ENCODE results near the gene ABL2.

ABL2 gene

DNA sequence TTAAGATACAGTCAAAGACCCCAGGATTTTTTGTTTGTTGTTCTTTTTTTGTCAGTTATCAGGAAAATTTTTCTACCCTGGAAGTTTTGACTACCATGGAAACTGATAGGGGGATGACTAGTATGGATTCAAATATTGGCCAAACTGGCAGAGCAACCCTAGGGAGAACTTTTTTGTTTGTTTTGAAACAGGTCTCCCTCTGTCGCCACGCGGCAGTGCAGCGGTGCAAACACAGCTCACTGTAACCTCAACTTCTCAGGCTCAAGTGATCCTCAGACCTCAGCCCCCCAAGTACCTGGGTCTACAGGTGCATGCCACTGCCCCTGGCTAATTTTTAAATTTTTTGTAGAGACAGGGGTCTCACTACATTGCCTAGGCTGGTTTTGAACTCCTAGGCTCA is 101.0 kb downstream of the ABL2 start:
- DNase-seq, result no peak

DNA sequence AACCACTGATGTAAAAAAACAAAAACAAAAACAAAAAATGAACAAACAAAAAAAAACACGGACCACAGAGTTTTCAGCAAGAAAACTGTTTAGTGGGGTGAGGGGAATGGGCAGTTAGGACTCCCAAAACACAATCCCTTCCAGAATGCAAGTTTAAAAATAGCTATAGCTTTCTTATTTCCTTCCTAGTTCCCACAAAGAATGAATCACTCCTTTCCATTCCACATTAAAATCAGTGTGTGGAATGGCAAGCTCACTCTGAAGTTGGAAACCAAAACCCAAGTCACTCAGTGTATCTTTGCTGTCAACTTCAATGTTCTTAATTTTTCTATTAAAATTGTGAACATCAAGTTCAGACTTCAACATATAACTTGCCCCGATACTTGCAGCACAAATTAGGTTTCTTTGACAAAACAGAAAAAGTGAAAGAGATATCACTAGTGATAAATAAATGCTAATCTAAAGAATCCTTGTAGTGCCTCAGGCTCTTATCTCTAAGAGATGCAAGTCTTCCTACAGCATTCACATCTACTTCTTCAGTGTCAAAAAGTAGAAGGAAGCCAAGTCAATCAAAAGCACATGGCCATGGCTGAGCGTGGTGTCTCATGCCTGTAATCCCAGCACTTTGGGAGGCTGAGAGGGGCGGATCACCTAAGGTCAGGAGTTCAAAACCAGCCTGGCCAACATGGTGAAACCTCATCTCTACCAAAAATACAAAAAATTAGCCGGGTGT is 102.1 kb downstream of the ABL2 start:
- no peak for DNase-seq

DNA sequence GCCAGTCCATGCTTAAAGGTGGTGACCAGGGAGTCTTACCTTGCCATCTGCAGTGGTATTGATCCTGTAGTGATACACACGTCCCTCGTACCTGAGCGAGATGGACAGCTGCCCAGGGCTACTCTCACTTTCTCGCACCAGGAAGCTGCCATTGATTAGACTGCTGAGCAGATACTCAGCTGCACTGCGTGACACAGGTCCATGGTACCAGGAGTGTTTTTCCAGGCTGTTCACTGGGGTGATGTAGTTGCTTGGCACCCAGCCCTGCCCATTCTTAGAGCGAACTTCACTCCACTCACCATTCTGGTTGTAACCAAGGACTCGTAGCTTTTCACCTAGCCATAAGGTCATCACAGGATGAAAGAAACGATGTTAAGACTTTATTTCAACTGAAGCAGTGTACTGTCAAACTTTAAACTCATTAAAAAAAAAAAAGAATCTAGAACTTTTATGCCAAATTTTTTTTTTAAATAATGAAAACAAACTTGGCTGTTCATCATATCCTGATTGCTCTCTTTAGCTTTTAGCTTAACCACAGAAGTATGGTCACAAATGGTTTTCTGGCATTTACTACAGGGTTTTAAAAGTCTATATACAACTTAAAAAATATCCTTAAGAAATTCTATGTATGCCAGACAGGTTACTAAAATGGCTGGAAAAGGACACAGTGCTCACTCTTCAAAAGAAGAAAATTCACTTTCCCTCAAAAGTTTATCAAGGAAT is 103.0 kb downstream of the ABL2 start:
- no peak for DNase-seq

DNA sequence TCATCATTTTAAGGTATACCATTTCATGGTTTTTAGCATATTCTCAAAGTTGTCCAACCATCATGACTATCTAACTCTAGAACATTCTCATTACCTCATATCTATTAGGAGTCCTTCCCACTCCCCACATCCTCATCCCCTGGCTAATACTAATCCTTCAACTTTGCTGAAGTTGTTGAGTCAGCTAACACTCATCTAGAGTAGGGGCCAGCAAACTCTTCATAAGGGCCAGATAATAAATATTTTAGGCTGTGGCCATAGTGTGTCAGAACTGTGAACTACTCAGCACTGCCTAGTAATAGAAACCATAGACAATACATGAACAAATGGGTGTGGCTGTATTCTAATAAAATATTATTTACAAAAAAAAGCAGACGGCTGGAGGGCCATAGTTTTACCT is 104.6 kb downstream of the ABL2 start:
- DNase-seq, result no peak

DNA sequence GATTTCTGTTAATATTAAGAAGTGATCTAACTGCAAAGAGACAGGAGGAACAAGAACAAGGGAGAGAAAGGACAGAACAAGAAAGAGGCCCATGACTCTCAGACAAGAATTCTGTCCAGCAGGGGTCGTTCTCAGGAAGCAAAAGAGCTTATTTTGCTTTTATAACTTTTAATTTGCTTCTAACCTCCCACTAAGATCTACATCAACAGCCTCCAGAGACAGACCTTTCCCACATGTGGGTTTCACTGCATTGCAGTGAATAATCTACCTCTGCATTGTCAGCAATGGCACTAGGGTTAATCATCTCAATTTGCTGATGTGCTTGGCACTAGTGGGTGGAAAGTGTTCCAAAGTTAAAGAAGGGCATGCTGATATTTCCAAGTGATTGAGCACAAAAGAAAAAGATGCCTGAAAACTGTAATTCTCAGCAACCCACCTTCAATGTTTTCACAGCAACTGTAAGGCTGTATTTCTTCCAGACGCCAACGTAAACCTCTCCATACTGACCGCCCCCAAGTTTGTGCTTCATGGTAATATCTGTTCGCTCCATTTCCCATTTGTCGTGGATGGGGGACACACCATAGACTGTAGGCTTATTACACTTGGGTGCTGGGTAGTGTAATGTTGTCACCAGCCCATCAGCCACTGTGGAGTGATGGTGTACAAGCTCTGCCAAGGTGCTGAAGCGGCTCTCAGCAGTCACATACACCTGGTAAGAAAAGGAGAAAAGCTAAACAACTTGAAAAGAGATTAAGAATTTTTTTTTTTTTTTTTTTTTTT is 108.1 kb downstream of the ABL2 start:
- DNase-seq, result peak; percentile 25

DNA sequence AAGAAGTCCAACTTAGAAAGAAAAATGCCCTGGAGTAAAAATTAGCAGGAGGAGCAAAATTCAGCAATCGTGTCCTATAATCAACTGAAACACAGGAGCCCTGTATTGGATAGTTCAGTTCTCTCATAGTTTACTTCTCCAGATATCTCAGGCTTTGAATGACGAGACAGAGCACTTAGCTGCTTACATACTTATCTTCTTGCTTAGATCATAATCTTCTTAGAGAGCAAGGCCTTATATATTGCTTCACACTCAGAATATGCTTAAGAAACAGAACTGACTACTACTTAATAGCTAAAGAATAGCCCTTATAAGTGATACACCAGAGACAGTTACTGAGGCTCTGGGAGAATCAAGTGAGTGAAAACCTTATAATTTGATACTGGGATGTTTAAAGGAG is 108.7 kb downstream of the ABL2 start:
- no peak for DNase-seq

DNA sequence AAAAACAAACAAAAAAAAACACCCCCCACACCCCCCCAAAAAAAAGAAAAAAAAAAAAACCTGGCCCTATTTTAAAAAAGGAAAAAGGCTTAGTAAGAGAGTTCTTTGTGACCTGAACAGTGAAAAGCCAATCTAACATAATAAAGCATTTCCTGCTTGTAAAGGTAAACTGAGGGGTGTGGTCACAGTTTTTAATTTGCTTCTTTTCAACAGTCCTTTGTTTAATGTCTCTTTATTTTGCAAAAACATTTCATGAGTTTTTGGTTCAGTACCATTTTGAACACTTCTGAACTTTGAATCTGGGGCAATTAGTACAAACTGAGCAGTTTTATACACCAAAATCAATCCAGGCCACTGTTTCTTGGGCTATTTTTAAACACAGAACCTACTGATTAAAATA is 110.0 kb downstream of the ABL2 start:
- no peak for DNase-seq

DNA sequence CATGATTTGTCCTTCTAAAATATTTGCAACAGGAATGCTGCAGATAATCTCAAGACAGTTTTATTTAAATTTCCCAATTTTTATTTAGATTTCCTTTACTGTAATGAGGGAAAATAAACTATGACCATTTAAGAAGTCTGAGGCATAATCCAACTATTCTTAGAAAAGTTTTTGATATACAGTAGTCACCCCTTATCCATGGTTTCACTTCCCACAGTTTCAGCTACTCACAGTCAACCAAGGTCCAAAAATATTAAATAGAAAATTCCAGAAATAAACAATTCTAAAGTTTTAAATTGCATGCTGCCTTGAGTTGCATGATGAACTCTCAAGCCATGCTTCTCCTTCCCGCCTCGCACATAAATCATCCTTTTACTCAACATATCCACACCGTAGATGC is 114.3 kb downstream of the ABL2 start:
- DNase-seq, result no peak

DNA sequence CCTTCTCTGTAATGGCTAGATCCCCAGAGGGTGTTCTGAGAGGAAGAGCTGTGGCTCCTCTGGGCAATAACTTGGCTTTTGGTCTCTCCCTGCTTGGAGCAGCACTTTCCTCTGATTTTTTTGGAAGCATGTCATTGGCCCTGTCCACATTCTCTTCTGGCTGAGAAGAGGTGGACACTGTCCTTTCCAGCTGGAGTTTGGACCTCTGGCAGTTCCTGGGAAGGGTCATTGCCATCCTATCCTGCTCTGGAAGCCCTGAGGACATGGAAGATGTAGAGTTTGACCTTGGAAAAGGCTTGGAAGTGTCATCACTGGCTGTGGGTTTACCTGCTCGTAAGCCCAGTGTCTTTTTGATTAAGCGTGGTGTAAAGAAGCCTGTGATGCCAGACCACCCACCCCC is 120.8 kb downstream of the ABL2 start:
- DNase-seq, result no peak

DNA sequence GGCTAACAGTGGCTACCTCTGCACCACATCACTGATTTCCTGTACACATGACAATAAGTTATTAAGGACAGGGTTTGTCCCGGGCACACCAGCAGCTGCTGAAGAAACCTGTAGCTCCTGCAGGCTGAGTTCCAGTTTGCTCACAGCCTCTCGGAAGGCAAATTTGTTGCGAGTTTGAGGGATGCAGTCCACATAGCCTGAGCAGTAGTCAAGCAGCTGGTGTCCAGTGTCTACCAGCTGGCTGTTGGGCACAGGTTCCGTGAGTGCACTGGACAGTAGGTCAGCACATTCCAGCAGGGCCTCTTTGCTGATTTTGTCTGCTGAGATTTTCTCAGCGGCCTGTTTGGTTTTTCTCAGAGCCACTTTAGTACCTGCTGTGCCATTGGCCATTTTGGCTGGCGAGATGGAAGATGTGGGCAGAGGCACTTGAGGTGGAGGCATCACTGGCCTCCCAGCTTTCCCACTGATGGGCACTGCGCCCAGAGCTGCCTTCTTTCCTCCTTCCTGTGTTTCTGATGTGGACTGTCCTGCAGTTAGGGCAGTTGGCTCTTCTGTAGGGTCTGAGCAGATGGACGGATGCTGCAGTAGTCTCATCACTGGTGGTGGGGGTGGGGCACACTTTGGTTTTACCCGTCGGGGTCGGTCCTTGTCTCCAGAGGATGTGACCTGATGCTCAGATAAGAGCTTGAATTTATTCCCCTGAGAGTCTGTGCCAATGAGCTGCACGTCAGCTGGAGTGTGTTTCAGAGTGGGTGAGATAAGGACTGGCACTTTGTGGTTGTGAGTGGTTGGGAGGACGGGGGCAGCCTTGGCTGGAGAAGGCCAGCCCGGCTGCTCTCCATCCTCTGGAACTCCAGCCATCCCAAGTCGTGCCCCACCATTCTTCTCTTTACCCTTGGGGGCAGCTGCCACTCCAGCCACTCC is 121.5 kb downstream of the ABL2 start:
- no peak for DNase-seq

DNA sequence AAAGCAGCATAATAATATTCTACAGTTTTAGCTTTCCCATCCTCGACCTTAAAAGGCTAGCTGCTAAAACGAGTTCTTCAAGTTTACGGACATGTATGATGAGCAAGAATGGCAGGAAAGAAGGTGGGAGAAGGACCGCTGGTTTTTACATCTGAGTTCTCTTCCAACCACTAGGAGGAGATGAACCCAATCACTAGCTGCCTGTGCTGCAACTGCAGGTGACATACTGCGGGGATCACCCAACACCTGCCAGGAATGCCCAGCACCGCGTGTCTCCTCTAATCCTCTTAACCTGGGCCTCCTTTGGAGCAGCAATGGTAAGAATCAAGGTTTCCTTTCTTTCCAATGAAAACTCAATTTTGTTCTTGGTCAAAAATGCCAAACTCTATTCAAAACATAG is 124.1 kb downstream of the ABL2 start:
- no peak for DNase-seq

DNA sequence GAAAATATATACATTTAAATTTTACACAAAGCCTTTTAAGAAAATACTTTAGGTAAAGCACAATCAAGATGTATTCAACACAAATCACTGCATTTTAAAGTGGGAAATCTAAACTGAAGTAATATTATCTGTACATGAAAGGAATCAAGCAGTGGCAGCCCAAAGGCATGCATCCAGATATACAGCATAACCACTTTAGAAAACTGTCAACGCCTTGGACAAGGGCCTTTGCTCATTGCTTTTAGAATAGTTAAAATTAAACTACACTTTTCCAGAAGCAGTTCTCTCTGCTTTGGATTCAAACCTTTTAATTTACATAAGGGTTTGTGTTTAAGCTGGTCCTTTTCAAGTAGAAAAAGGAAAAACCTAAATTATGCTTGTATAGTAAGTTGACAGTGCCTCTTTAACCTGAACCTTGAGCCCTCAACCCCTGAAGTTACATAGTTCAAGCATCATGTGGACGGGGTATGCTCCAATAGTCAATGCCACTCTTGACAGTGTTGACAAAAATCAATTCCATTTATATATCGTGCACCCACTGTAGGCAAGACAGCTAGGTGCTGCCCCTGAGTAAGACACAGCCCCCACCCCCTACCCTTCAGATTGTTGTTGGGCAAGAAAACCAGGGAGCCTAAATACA is 124.7 kb downstream of the ABL2 start:
- DNase-seq, result no peak

DNA sequence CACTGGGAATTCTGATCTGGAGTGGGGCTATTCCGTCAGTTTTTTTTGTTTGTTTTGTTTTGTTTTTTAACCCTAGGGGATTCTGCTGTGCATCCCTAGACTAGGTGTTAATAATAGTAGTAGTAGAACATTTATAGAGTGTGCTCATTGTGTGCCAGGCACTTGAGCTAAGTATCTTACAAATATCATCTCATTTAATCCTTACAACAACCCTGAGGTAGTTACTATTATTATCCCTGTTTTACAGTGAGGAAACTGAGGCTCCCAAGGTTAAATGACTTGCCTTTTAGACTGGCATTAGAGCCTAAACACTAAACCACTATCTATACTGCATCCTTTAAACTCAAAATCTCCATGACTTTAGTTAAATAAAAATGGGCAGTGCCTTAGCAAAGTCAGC is 125.5 kb downstream of the ABL2 start:
- no peak for DNase-seq

DNA sequence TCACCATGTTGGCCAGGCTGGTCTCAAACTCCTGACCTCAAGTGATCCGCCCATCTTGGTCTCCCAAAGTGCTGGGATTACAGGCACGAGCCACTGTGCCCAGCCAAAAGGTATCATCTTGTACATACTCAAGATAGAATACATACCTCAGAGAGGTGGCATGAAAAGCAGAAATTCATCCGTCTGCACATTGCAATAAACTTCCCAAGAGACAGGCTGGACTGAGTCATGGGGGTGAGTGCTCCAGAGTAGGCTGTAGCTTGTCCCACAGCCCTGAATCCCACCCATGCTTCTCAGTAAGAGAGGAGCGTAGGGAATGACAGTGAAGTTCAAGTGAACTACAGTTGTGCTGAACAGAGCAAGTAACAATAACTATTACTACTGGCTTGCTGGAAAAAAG is 127.9 kb downstream of the ABL2 start:
- DNase-seq, result no peak

DNA sequence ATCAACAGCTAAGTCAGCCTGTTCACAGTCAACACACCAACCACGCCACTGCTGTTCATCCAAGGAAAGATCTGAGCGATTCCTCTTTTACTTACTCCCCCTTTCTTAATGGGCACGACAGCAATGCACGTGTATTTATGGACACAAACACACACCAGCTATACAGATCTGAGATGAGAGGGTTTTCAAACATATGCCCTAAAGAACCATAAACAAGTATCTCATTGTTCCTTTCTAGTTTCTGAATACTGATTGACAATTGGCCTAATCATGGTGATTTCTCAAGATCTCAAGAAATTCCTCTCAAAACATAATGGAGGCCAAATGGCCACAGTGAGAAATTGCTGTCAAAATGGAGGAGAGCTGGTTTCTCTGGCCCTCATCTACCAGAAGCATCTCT is 129.6 kb downstream of the ABL2 start:
- no peak for DNase-seq

DNA sequence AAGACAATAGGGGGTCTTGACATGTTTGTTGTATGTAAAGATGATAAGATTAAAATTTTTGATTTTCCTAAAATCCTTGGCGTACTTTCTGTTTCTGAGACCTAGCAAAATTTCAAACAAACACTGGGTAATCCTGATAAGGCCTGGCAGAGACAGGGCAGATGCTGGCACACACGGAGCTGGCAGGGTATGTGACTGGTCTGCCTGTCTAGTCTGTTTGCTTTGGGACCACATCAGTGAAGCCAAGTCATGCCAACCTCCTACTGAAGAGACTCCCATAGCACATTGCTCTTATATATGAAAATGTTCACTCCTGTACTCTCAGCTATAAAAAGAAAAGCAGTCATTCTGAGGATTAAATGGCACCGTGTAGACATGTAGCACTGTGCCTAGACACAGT is 133.6 kb downstream of the ABL2 start:
- no peak for DNase-seq

DNA sequence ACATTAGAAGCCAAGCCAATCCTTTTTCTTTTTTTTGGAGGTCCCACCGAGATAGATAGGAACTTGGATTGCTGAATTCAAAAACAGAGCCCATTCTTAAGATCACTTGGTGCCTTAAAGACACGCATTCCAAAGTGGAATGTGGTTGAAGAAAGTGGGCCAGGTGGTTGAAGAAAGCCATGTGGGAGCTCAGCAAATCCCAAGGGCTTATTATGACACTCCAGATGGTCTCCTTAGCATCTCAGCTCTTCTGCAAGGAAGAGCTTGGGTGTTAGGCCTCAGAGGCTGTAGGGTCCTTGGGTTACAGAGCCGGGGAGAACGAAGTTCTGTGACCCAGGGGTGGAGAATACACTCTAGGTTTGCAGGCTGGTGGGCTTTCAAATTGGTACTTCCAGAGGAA is 134.1 kb downstream of the ABL2 start:
- DNase-seq, result no peak

DNA sequence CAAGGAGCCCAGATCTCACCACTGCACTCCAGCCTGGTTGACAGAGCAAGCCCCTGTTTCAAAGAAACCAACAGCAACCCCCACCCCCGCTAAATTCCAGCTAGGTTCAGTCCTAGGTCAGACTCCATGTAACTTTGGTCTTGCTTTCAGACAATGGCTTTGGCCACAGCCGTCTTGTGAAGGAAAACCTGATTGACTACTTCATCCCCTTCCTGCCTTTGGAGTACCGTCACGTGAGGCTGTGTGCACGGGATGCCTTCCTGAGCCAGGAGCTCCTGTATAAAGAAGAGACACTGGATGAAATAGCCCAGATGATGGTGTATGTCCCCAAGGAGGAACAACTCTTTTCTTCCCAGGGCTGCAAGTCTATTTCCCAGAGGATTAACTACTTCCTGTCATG is 134.7 kb downstream of the ABL2 start:
- no peak for DNase-seq

DNA sequence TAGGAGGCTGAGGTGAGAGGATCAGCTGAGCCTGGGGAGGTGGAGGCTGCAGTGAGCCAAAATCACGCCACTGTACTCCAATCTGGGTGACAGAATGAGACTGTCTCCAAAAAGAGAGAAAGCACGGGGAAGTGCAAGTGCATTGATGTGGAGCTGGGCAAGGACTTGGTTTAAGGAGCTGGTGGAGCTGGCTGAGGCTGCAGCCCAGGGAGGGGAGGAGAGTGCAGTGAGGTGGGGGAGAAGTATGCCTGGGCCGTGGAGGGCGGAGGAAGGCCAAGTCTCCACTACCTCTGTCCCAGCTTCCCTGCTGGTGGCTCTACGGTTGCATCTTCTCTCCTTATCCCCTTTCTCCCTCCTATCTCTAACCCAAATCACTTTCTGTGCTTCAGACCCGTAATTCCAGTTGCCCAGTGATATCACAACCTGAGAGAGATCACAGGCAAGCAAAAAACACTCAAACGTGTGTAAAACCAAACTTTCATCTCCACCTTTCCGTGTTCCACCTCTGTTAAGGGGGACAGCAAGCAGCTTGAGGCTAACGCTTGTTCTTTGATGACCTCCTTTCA is 136.5 kb downstream of the ABL2 start:
- DNase-seq, result no peak

DNA sequence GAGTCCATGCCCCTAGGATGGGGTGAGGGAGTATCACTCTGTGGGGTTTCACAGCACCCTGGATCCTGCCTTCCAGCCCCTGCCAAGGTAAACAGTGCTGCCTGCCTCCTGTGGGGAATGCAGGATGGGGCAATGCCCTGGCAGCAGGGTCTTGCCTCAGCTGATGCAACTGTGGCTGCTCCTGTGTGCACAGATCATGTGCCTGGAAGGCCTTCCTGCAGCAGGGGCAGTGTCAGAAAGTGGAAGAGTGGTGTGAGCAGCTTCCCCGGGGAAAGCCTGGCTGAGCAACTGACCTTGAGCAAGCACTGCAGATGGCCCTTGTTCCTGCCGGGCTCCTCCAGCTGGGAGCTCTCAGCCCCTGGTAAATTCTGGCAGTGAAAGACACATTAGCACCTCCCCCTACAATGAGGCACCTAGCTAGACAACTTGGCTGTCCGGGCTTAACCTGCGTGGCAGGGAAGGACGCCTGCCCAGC is 137.7 kb downstream of the ABL2 start:
- no peak for DNase-seq

DNA sequence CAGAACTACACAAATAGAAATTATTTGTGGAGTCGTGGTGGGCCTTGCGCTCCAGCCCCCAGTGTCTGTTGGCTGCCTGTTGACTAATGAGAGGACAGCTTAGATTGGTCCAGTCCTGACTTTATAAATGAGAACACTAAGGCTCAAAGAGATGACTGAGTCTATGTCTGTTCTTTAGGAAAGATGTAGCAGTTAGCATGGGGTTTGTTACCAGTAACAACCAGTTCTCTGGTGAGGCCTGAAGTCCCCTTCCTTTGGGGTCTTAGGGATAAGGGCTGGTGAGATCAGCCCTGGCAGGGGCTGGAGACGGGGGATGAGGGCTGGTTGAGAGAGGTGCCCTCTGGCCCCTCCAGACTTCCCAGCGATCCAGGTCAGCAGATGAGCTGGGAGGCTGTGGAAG is 138.6 kb downstream of the ABL2 start:
- DNase-seq, result no peak

DNA sequence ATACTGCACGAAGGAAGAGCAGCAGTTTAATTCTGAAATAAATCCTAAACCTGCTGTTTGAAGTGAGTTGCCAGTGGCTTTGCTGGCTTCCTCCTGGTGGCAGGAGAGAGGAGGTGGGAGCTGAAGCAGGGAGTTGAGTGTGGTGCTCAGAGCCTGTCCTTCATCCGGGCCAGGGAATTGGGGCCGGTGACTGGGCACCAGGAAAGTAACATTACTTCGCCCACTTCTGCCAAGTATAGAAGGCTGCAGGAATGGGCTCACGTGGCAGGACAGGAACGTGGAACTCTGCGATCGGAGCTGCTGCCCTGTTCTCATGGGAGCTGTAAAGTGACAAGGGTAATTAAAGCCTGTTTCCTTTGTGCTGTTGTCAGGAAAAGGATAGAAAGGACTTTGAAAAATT is 139.0 kb downstream of the ABL2 start:
- no peak for DNase-seq
